T-cell (primary cell): ENCODE measurements around the gene CERS6. TPM values are rescaled to one million over a fixed set of nuclear protein-coding genes. Genes with fewer than 3 reads are reported as not detected.
A peak's percentile ranks its signal among the peaks of the same experiment; 100 is the strongest.

Experiments used
- ATAC-seq, 4 experiments: fragments of 200-7000 bp in 3 of 4; fragments of 150-1000 bp in 1 of 4; cut with Tn5 transposase; replicated peaks in 1 of 4; 1 replicate in 3 of 4; 2 replicates in 1 of 4; pipeline ENCODE4 v1.10.0; 2021; ENCODE audit warnings: moderate library complexity in 3 of 4, mild to moderate bottlenecking in 2 of 4, moderate number of reproducible peaks in 1 of 4
- CTCF ChIA-PET, 2 donors: fragments of 300-600 bp; sonication (Branson Sonifier 250); formaldehyde crosslinking; loops; one replicate each; lab custom pipeline; 2022; ENCODE audit warnings: antibody characterized with exemption in 2 of 2; lab: Charles Lee
- POLR2A ChIA-PET, 2 donors: fragments of 300-600 bp; sonication (Branson Sonifier 250); formaldehyde crosslinking; loops; one replicate each; lab custom pipeline; 2022; ENCODE audit warnings: antibody characterized with exemption in 2 of 2; lab: Charles Lee
- DNase-seq, 35 experiments: peaks; one replicate each; pipeline versions ENCODE4 v3.0.0 to v3.0.0-alpha.2; 2013 to 2023
- H3K27ac ChIP-seq: one replicate; pipeline ENCODE4 v1.5.1; 2013; ENCODE audit warnings: low read length
- H3K27me3 ChIP-seq, 2 experiments: replicated peaks in 1 of 2; 1 replicate in 1 of 2; 2 replicates in 1 of 2; pipeline versions ENCODE4 v1.6.1 to v1.7.0; 2013; ENCODE audit warnings: low read length in 1 of 2, mixed read lengths in 1 of 2; ENCODE audit not compliant: control insufficient read depth in 2 of 2, insufficient read depth in 2 of 2; ENCODE audit errors: extremely low read depth in 1 of 2
- H3K36me3 ChIP-seq, 2 donors: 1 replicate in 1 of 2; 2 replicates in 1 of 2; pipeline versions ENCODE4 v1.6.1 to v1.7.0; 2013; ENCODE audit warnings: low read length in 1 of 2; ENCODE audit not compliant: control insufficient read depth in 2 of 2, insufficient read depth in 1 of 2; ENCODE audit errors: extremely low read depth in 1 of 2
- H3K4me1 ChIP-seq, 2 experiments: 1 replicate in 1 of 2; 2 replicates in 1 of 2; pipeline versions ENCODE4 v1.6.1 to v1.7.0; 2013; ENCODE audit warnings: low read length in 2 of 2, mixed read lengths in 1 of 2; ENCODE audit not compliant: insufficient read depth in 2 of 2, control insufficient read depth in 1 of 2; ENCODE audit errors: extremely low read depth in 1 of 2
- H3K4me3 ChIP-seq, 2 donors: 1 replicate in 1 of 2; 2 replicates in 1 of 2; pipeline versions ENCODE4 v1.5.1 to v1.7.0; 2013; ENCODE audit warnings: mild to moderate bottlenecking in 2 of 2, low read length in 1 of 2, moderate library complexity in 1 of 2; ENCODE audit not compliant: control insufficient read depth in 1 of 2; ENCODE audit errors: extremely low read depth in 1 of 2
- H3K9me3 ChIP-seq: 2 replicates; pipeline ENCODE4 v1.7.0; 2013
- H3K27ac Mint-ChIP-seq, 2 donors: one replicate each; pipeline ENCODE4 v1.8.0; 2020 to 2021; ENCODE audit warnings: mild to moderate bottlenecking in 2 of 2, mixed read lengths in 2 of 2
- H3K27me3 Mint-ChIP-seq, 2 donors: one replicate each; pipeline ENCODE4 v1.8.0; 2021 to 2022; ENCODE audit warnings: mixed read lengths in 2 of 2
- H3K36me3 Mint-ChIP-seq: one replicate; pipeline ENCODE4 v1.8.0; 2021; ENCODE audit warnings: mixed read lengths
- H3K4me1 Mint-ChIP-seq, 3 donors: one replicate each; pipeline ENCODE4 v1.8.0; 2020 to 2022; ENCODE audit warnings: mixed read lengths in 3 of 3, mild to moderate bottlenecking in 1 of 3
- H3K4me3 Mint-ChIP-seq, 3 donors: one replicate each; pipeline ENCODE4 v1.8.0; 2020 to 2022; ENCODE audit warnings: mild to moderate bottlenecking in 3 of 3, mixed read lengths in 3 of 3, moderate library complexity in 3 of 3
- H3K9me3 Mint-ChIP-seq, 3 donors: one replicate each; pipeline ENCODE4 v1.8.0; 2020 to 2022; ENCODE audit warnings: mixed read lengths in 3 of 3
- WGBS: methylation state at CpG from one replicate; pipeline ENCODE4 v1.1.5; 2013; ENCODE audit warnings: missing lambda C conversion rate; ENCODE audit not compliant: insufficient coverage; 5-methylcytosine and 5-hydroxymethylcytosine counted together
- total RNA-seq, 35 experiments: library from RNA in 6 of 35; stranded (reverse) in 6 of 35; fragments of 120-200 nt in 1 of 35; gene quantifications; one replicate each; pipeline versions ENCODE4 v1.2.1 to v1.2.4 and lab custom pipeline; 2013 to 2026

Gene CERS6
- total RNA-seq, 5 donors from 2014 or later (not counting 1 experiment from before 2014, with no cell fraction given) = 11.1 to 20.3 (median 13.6) TPM

- ATAC-seq (no peak), DNase-seq (no peak)
- Histone ChIP-seq H3K9me3 (no peaks in the 10 kb centered on the region), H3K27me3 (no peaks in the 10 kb centered on the region), H3K4me1 (peaks cover 0 to 15% of the 10 kb centered on the region in 2 experiments), H3K27ac (no peak overlapping the region), H3K4me3 (no peak overlapping the region), H3K36me3 (no peaks in the 10 kb centered on the region)
- Mint-ChIP-seq H3K27me3 (no peaks in the 10 kb centered on the region), H3K4me3 (no peak overlapping the region), H3K9me3 (no peaks in the 10 kb centered on the region), H3K4me1 (peaks cover 57 to 71% (median 62%) of the 10 kb centered on the region in 3 donors), H3K36me3 (no peaks in the 10 kb centered on the region), H3K27ac (no peak overlapping the region)
- CTCF ChIA-PET = interaction anchor here in 1 of 2 donors (1.1 kb wide), 1 partner anchor 37 kb away, joined by 3 read pairs; no protein-coding TSS in a partner anchor
- 86% methylated on average over 2 of the region's 3 CpGs for WGBS
- POLR2A ChIA-PET = no interaction called here
Observed at GRCh38 chr2:168525020-168525419, 68.9 kb downstream of the CERS6 start.

DNA sequence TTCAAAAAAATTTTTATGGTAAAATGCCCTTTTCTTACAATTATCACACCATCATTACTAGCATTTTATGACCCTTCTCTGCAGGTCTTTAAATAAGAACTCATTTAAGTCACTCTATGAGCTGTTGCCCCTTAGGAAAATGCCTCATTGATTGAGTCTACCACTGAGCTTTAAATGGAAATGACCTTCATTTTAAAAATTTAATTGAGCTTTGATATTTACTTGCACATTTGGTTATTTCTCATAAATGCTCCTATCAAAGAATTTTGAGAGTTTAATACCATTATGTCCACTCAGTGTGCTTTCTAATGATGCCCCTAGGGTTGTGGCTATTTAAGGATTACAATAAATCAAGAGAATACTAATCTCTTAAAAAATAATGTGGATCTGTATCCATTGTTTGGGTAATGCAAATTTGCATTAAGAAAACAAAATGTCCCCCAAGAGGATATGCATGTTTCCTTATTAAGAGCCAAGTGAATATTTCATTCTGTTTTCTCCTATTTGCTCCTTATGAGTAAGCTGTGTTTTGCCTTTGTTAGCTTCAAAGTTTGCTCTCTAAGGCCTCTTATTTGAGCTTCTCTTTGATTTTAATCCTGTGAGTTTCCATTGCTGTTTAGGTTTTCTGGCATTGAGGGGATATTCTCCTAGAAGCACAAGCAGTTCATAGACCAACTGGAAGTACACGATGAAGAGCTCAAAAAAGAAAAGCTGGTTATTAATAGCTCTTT is 69.8 kb downstream of the CERS6 start:
- H3K27ac ChIP-seq = no peak overlapping the region
- Mint-ChIP-seq H3K27ac (no peak overlapping the region), H3K27me3 (no peaks in the 10 kb centered on the region), H3K36me3 (no peaks in the 10 kb centered on the region), H3K9me3 (no peaks in the 10 kb centered on the region), H3K4me3 (no peak overlapping the region), H3K4me1 (peaks cover 61 to 73% (median 66%) of the 10 kb centered on the region in 3 donors)
- no peaks in the 10 kb centered on the region for H3K9me3 ChIP-seq
- peaks cover 0 to 15% of the 10 kb centered on the region in 2 experiments for H3K4me1 ChIP-seq
- H3K36me3 ChIP-seq = no peaks in the 10 kb centered on the region
- WGBS = no CpG with 5 or more reads among the region's 1 CpG
- DNase-seq (no peak), ATAC-seq (no peak)
- ChIA-PET CTCF (no interaction called here), POLR2A (interaction anchor here in 1 of 2 donors (0.6 kb wide), 1 partner anchor 13 kb away, joined by 4 read pairs; no protein-coding TSS in a partner anchor)
- H3K4me3 ChIP-seq = no peak overlapping the region
- no peaks in the 10 kb centered on the region for H3K27me3 ChIP-seq

DNA sequence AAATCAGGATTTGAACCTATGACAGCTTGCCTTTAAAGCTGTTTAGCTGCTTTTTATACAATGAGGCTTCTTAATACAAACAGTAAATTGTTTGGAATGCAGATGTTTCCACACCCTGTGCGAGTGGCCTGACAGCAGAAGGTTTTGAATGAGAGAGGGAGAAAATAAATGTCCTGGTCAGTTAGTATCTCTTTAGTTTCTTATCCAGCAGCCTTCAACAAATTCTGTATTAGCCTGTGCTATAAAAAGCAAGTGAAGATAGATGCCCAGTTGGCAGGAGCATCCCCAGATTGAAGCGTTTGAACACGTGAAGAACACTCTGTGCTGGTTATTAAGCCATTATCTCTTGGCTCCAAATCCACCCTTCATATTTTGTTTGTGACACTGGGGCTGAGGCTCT is 70.6 kb downstream of the CERS6 start:
- no peak for DNase-seq
- Histone ChIP-seq H3K4me3 (no peak overlapping the region), H3K4me1 (peaks cover 0 to 12% of the 10 kb centered on the region in 2 experiments), H3K27me3 (no peaks in the 10 kb centered on the region), H3K36me3 (no peaks in the 10 kb centered on the region), H3K9me3 (no peaks in the 10 kb centered on the region), H3K27ac (no peak overlapping the region)
- ATAC-seq = no peak
- no peaks in the 10 kb centered on the region for H3K27me3 Mint-ChIP-seq
- POLR2A ChIA-PET = no interaction called here
- H3K4me3 Mint-ChIP-seq = no peak overlapping the region
- peaks cover 61 to 73% (median 66%) of the 10 kb centered on the region in 3 donors for H3K4me1 Mint-ChIP-seq
- 100% methylated on average over 1 of the region's 3 CpGs for WGBS
- CTCF ChIA-PET = no interaction called here
- no peak overlapping the region for H3K27ac Mint-ChIP-seq
- no peaks in the 10 kb centered on the region for H3K9me3 Mint-ChIP-seq
- no peaks in the 10 kb centered on the region for H3K36me3 Mint-ChIP-seq

GRCh38 chr2:168528016-168528415 is 71.9 kb downstream of the CERS6 start:
- H3K9me3 Mint-ChIP-seq = no peaks in the 10 kb centered on the region
- no peak overlapping the region for H3K27ac Mint-ChIP-seq
- no peak overlapping the region for H3K27ac ChIP-seq
- peaks cover 64 to 75% (median 68%) of the 10 kb centered on the region in 3 donors for H3K4me1 Mint-ChIP-seq
- H3K36me3 ChIP-seq = no peaks in the 10 kb centered on the region
- no peaks in the 10 kb centered on the region for H3K9me3 ChIP-seq
- H3K27me3 Mint-ChIP-seq = no peaks in the 10 kb centered on the region
- DNase-seq (no peak), ATAC-seq (no peak)
- ChIA-PET CTCF (interaction anchor here in 1 of 2 donors (0.6 kb wide), 1 partner anchor 134 kb away, joined by 3 read pairs; no protein-coding TSS in a partner anchor), POLR2A (no interaction called here)
- no peak overlapping the region for H3K4me3 ChIP-seq
- H3K27me3 ChIP-seq = no peaks in the 10 kb centered on the region
- peaks cover 0 to 10% of the 10 kb centered on the region in 2 experiments for H3K4me1 ChIP-seq
- peaks cover under 1% of the 10 kb centered on the region for H3K36me3 Mint-ChIP-seq
- no peak overlapping the region for H3K4me3 Mint-ChIP-seq

- ChIA-PET POLR2A (no interaction called here), CTCF (no interaction called here)
- Histone ChIP-seq H3K36me3 (no peaks in the 10 kb centered on the region), H3K9me3 (no peaks in the 10 kb centered on the region), H3K27ac (no peak overlapping the region), H3K27me3 (no peaks in the 10 kb centered on the region), H3K4me3 (no peak overlapping the region), H3K4me1 (peaks cover 0 to 10% of the 10 kb centered on the region in 2 experiments)
- Mint-ChIP-seq H3K4me3 (no peak overlapping the region), H3K4me1 (peaks cover 64 to 75% (median 68%) of the 10 kb centered on the region in 3 donors), H3K9me3 (no peaks in the 10 kb centered on the region), H3K36me3 (peaks cover 3% of the 10 kb centered on the region), H3K27ac (peak overlapping the region in 1 of 2 donors; percentile 2), H3K27me3 (no peaks in the 10 kb centered on the region)
- ATAC-seq (no peak), DNase-seq (no peak)
Observed at GRCh38 chr2:168528469-168528868, 72.4 kb downstream of the CERS6 start.

DNA sequence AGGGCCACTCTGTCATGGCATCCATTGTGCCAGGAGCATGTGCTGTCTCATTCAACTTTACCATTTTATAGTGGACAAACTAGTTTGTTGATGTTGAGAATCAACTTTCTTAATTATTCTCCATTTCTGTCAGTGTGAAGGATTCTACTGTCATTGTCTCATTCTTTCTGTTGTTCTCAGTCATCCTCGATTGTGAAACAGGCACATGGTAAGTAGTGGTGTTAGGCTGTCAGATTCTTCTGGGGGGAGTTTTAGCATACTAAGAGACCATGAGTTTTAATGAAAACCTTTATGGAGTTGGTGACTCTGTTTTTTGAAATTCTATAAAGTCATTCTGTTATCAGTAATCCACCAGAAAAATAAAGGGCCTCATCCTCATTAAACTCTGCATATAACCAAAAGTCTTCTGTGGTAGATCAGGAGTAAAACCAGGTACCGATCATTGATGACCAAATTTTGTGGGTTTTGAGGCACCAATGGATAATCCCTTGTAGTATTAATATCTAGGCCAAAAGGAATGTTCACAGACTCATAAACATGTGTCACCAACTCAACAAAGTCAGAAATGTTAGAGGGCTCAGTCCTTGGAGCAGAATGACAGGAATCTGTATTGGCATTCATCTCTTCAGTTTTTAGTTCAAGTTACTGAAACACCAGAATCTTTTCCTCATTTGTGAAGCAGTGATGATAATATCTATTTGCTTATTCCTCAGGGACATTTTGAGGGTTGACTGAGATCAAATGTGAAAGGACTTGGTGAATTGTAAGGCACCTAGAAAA is 73.2 kb downstream of the CERS6 start:
- H3K36me3 ChIP-seq = no peaks in the 10 kb centered on the region
- H3K27ac ChIP-seq = no peak overlapping the region
- H3K27me3 ChIP-seq = no peaks in the 10 kb centered on the region
- H3K36me3 Mint-ChIP-seq = peaks cover 3% of the 10 kb centered on the region
- DNase-seq = no peak
- no peak overlapping the region for H3K27ac Mint-ChIP-seq
- ChIA-PET CTCF (no interaction called here), POLR2A (no interaction called here)
- H3K4me1 ChIP-seq = peaks cover 0 to 4% of the 10 kb centered on the region in 2 experiments
- WGBS = no CpG with 5 or more reads among the region's 2 CpGs
- H3K9me3 Mint-ChIP-seq = no peaks in the 10 kb centered on the region
- peaks cover 64 to 75% (median 68%) of the 10 kb centered on the region in 3 donors for H3K4me1 Mint-ChIP-seq
- no peaks in the 10 kb centered on the region for H3K9me3 ChIP-seq
- H3K27me3 Mint-ChIP-seq = no peaks in the 10 kb centered on the region
- H3K4me3 ChIP-seq = no peak overlapping the region
- H3K4me3 Mint-ChIP-seq = no peak overlapping the region
- ATAC-seq = no peak
